IMR-90 (cell line): ENCODE data around the gene CACNA1I.
A peak's percentile ranks its signal among the peaks of the same experiment; 100 is the strongest.

Source experiments
- BHLHE40 ChIP-seq: fragments of 150-350 bp; IDR thresholded peaks from 2 replicates; pipeline ENCODE4 v1.6.1; 2016; ENCODE audit warnings: mild to moderate bottlenecking, low read depth, low read length
- CEBPB ChIP-seq: IDR thresholded peaks from 2 replicates; pipeline ENCODE4 v1.6.1; 2012; ENCODE audit warnings: low read depth, low read length, improper control_type of control experiment
- CHD1 ChIP-seq: IDR thresholded peaks from 2 replicates; pipeline ENCODE4 v1.6.1; 2012; ENCODE audit warnings: low read depth, low read length, improper control_type of control experiment
- FOS ChIP-seq: fragments of 150-350 bp; IDR thresholded peaks from 2 replicates; pipeline ENCODE4 v1.6.1; 2016; ENCODE audit warnings: low read depth, low read length
- MAFK ChIP-seq: IDR thresholded peaks from 2 replicates; pipeline ENCODE4 v1.6.1; 2012; ENCODE audit warnings: low read depth, low read length, improper control_type of control experiment
- MAZ ChIP-seq: IDR thresholded peaks from 2 replicates; pipeline ENCODE4 v1.6.1; 2012; ENCODE audit warnings: low read depth, mild to moderate bottlenecking, low read length, improper control_type of control experiment, moderate library complexity, borderline replicate concordance
- MXI1 ChIP-seq: IDR thresholded peaks from 2 replicates; pipeline ENCODE4 v1.6.1; 2012; ENCODE audit warnings: low read depth, mild to moderate bottlenecking, low read length, moderate library complexity, borderline replicate concordance
- POLR2A ChIP-seq: IDR thresholded peaks from 2 replicates; pipeline ENCODE4 v1.6.1; 2012; ENCODE audit warnings: mild to moderate bottlenecking, low read depth, low read length
- RFX5 ChIP-seq: IDR thresholded peaks from 2 replicates; pipeline ENCODE4 v1.8.0; 2012; ENCODE audit warnings: low read depth, mild to moderate bottlenecking, low read length, moderate library complexity
- SMC3 ChIP-seq: fragments of 150-350 bp; IDR thresholded peaks from 2 replicates; pipeline ENCODE4 v1.6.1; 2016; ENCODE audit warnings: low read depth, mild to moderate bottlenecking, antibody characterized with exemption, low read length, moderate library complexity
- TF ChIP-seq, protein P1 (sequence below): conservative IDR thresholded peaks from 2 replicates; pipeline ENCODE4 v1.5.1; 2012; ENCODE audit warnings: mild to moderate bottlenecking, low read depth, low read length, improper control_type of control experiment

GRCh38 chr22:39727541-39727940, 157.0 kb downstream of the CACNA1I start:
- TF ChIP-seq FOS (0 out of 2 replicates have a peak, but pooled peaks have one; percentile 8), MAFK (no peak), POLR2A (no peak), RFX5 (no peak), CEBPB (no peak), BHLHE40 (no peak; the same call in 1 of the 2 replicates), MXI1 (no peak), SMC3 (no peak), MAZ (no peak), CHD1 (no peak)
- TF ChIP-seq, protein P1, sequence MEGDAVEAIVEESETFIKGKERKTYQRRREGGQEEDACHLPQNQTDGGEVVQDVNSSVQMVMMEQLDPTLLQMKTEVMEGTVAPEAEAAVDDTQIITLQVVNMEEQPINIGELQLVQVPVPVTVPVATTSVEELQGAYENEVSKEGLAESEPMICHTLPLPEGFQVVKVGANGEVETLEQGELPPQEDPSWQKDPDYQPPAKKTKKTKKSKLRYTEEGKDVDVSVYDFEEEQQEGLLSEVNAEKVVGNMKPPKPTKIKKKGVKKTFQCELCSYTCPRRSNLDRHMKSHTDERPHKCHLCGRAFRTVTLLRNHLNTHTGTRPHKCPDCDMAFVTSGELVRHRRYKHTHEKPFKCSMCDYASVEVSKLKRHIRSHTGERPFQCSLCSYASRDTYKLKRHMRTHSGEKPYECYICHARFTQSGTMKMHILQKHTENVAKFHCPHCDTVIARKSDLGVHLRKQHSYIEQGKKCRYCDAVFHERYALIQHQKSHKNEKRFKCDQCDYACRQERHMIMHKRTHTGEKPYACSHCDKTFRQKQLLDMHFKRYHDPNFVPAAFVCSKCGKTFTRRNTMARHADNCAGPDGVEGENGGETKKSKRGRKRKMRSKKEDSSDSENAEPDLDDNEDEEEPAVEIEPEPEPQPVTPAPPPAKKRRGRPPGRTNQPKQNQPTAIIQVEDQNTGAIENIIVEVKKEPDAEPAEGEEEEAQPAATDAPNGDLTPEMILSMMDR = no peak; the same call in 1 of the 2 replicates
